WTC11 (cell line): Measurements from ENCODE around the gene CCS. TPM values are rescaled to one million over a fixed set of nuclear protein-coding genes. Genes with fewer than 3 reads are reported as not detected.
A peak's percentile ranks its signal among the peaks of the same experiment; 100 is the strongest.

ENCODE experiments used
- ATF1 ChIP-seq: sonication (generic); formaldehyde crosslinking; IDR thresholded peaks from 2 replicates; pipeline ENCODE4 v1.8.1; 2023; ENCODE audit warnings: mild to moderate bottlenecking, moderate library complexity, missing genetic modification reagents
- ELF4 ChIP-seq: sonication (generic); formaldehyde crosslinking; IDR thresholded peaks from 2 replicates; pipeline ENCODE4 v1.8.1; 2022; ENCODE audit warnings: low read depth, mild to moderate bottlenecking, moderate library complexity, missing genetic modification reagents
- ETV6 ChIP-seq: sonication (generic); formaldehyde crosslinking; IDR thresholded peaks from 2 replicates; pipeline ENCODE4 v1.8.1; 2022; ENCODE audit warnings: mild to moderate bottlenecking, missing genetic modification reagents
- FOXK1 ChIP-seq: sonication (generic); formaldehyde crosslinking; IDR thresholded peaks from 2 replicates; pipeline ENCODE4 v1.8.0; 2022; ENCODE audit warnings: mild to moderate bottlenecking, moderate library complexity, missing genetic modification reagents
- GABPB1 ChIP-seq: sonication (generic); formaldehyde crosslinking; IDR thresholded peaks from 2 replicates; pipeline ENCODE4 v1.8.1; 2023; ENCODE audit warnings: mild to moderate bottlenecking, missing genetic modification reagents
- GRHL2 ChIP-seq: fragments of 250-450 bp; sonication (Bioruptor Pico); IDR thresholded peaks from 2 replicates; pipeline ENCODE4 v1.8.0; 2022; ENCODE audit warnings: mild to moderate bottlenecking, moderate library complexity; ENCODE audit not compliant: insufficient replicate concordance, severe bottlenecking
- MYBL2 ChIP-seq: sonication (generic); formaldehyde crosslinking; IDR thresholded peaks from 2 replicates; pipeline ENCODE4 v1.8.1; 2023; ENCODE audit warnings: mild to moderate bottlenecking, moderate library complexity, missing genetic modification reagents
- NR3C1 ChIP-seq: sonication (generic); formaldehyde crosslinking; conservative IDR thresholded peaks from 2 replicates; pipeline ENCODE4 v1.8.1; 2023; ENCODE audit warnings: low read depth, mild to moderate bottlenecking, missing genetic modification reagents
- SMAD4 ChIP-seq: sonication (generic); formaldehyde crosslinking; IDR thresholded peaks from 2 replicates; pipeline ENCODE4 v1.8.0; 2022; ENCODE audit warnings: mild to moderate bottlenecking, missing genetic modification reagents
- ZNF219 ChIP-seq: sonication (generic); formaldehyde crosslinking; IDR thresholded peaks from 2 replicates; pipeline ENCODE4 v1.8.0; 2023; ENCODE audit warnings: missing genetic modification reagents, mild to moderate bottlenecking, borderline replicate concordance
- ZNF263 ChIP-seq: sonication (generic); formaldehyde crosslinking; IDR thresholded peaks from 2 replicates; pipeline ENCODE4 v1.8.1; 2022; ENCODE audit warnings: low read depth, mild to moderate bottlenecking, moderate library complexity, missing genetic modification reagents
- ZNF317 ChIP-seq: sonication (generic); formaldehyde crosslinking; IDR thresholded peaks from 2 replicates; pipeline ENCODE4 v1.8.1; 2023; ENCODE audit warnings: low read depth, mild to moderate bottlenecking, moderate library complexity, missing genetic modification reagents, borderline replicate concordance
- ZNF396 ChIP-seq: fragments of 250-450 bp; sonication (Bioruptor Pico); IDR thresholded peaks from 2 replicates; pipeline ENCODE4 v1.8.0; 2021; ENCODE audit warnings: mild to moderate bottlenecking, moderate library complexity, borderline replicate concordance
- total RNA-seq: library from RNA; stranded (reverse); gene quantifications from 3 replicates; pipeline ENCODE4 v1.2.3, GENCODE V29; 2021
- TF ChIP-seq, protein P1 (sequence below): sonication (generic); formaldehyde crosslinking; IDR thresholded peaks from 2 replicates; pipeline ENCODE4 v1.8.0; 2022; ENCODE audit warnings: mild to moderate bottlenecking, missing genetic modification reagents
- TF ChIP-seq, protein P2 (sequence below): sonication (generic); formaldehyde crosslinking; IDR thresholded peaks from 2 replicates; pipeline ENCODE4 v1.8.1; 2023; ENCODE audit warnings: mild to moderate bottlenecking, missing genetic modification reagents, borderline replicate concordance
- TF ChIP-seq, protein P3 (sequence below): sonication (generic); formaldehyde crosslinking; IDR thresholded peaks from 2 replicates; pipeline ENCODE4 v1.8.0; 2023; ENCODE audit warnings: missing genetic modification reagents
- TF ChIP-seq, protein P4 (sequence below): sonication (generic); formaldehyde crosslinking; IDR thresholded peaks from 2 replicates; pipeline ENCODE4 v1.8.0; 2023; ENCODE audit warnings: mild to moderate bottlenecking, missing genetic modification reagents
- TF ChIP-seq, protein P5 (sequence below): fragments of 250-450 bp; sonication (Bioruptor Pico); conservative IDR thresholded peaks from 2 replicates; pipeline ENCODE4 v1.9.0; 2021; ENCODE audit warnings: mild to moderate bottlenecking
- TF ChIP-seq, protein P6 (sequence below): fragments of 250-450 bp; sonication (Bioruptor Pico); IDR thresholded peaks from 2 replicates; pipeline ENCODE4 v1.9.0; 2021; ENCODE audit warnings: moderate library complexity, mild to moderate bottlenecking, inconsistent platforms, borderline replicate concordance
- TF ChIP-seq, protein P7 (sequence below): sonication (generic); formaldehyde crosslinking; IDR thresholded peaks from 2 replicates; pipeline ENCODE4 v1.8.0; 2022; ENCODE audit warnings: missing genetic modification reagents
- TF ChIP-seq, protein P8 (sequence below): sonication (generic); formaldehyde crosslinking; IDR thresholded peaks from 2 replicates; pipeline ENCODE4 v1.8.0; 2022; ENCODE audit warnings: mild to moderate bottlenecking, missing genetic modification reagents

CCS gene
- total RNA-seq, 1 experiment from 2014 or later = 35.9 TPM

DNA sequence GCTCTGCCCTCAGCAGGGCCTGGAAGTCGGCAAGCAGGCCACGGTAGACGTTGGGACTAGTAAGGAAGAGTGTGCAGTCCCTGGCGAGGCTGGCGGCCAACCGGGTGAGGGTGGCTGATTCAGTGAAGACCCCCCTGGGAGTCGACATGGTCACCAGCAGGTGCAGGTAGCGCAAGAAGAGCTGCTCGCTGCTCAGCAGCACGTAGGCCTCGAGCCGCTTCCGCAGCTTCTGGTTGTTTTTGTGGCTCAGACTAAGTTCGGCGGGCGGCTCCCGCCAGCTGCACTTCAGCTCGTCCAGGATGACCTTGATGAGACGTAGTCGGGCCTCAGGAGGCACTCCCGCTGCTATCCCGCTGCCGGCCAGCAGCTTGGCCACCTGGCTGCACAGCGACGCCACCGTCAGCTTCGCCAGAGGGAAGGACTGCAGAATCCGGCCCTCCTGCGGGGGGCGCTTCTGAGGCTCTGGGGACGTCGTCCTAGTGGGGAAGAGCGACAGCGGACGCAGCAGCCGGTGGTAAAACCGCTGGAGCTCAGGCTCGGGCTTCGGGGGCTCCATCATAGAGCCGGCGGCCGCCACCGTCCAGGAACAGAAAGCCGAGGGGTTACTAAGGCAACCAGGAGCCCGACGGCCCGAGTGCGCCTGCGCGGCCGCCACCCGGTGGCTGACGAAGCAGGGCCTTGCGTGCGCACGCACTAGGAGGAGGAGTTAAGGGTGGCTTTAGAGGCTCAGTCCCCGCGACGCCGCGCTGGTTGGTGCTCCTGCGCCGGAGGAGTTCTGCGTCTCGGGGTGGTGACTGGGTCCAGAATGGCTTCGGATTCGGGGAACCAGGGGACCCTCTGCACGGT is at the start of gene CCS, which contains the start of gene CCDC87 (continued):
- TF ChIP-seq, protein P1, sequence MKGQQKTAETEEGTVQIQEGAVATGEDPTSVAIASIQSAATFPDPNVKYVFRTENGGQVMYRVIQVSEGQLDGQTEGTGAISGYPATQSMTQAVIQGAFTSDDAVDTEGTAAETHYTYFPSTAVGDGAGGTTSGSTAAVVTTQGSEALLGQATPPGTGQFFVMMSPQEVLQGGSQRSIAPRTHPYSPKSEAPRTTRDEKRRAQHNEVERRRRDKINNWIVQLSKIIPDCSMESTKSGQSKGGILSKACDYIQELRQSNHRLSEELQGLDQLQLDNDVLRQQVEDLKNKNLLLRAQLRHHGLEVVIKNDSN (CRISPR knock-in tag) = peak; percentile 76
- TF ChIP-seq, protein P2, sequence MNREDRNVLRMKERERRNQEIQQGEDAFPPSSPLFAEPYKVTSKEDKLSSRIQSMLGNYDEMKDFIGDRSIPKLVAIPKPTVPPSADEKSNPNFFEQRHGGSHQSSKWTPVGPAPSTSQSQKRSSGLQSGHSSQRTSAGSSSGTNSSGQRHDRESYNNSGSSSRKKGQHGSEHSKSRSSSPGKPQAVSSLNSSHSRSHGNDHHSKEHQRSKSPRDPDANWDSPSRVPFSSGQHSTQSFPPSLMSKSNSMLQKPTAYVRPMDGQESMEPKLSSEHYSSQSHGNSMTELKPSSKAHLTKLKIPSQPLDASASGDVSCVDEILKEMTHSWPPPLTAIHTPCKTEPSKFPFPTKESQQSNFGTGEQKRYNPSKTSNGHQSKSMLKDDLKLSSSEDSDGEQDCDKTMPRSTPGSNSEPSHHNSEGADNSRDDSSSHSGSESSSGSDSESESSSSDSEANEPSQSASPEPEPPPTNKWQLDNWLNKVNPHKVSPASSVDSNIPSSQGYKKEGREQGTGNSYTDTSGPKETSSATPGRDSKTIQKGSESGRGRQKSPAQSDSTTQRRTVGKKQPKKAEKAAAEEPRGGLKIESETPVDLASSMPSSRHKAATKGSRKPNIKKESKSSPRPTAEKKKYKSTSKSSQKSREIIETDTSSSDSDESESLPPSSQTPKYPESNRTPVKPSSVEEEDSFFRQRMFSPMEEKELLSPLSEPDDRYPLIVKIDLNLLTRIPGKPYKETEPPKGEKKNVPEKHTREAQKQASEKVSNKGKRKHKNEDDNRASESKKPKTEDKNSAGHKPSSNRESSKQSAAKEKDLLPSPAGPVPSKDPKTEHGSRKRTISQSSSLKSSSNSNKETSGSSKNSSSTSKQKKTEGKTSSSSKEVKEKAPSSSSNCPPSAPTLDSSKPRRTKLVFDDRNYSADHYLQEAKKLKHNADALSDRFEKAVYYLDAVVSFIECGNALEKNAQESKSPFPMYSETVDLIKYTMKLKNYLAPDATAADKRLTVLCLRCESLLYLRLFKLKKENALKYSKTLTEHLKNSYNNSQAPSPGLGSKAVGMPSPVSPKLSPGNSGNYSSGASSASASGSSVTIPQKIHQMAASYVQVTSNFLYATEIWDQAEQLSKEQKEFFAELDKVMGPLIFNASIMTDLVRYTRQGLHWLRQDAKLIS (CRISPR knock-in tag) = no peak
- TF ChIP-seq FOXK1 (CRISPR knock-in tag) (peak; percentile 77), SMAD4 (CRISPR knock-in tag) (peak; percentile 79; the same call in 1 of the 2 replicates), ZNF263 (CRISPR knock-in tag) (peak; percentile 79), ZNF396 (CRISPR knock-in tag) (no peak), NR3C1 (CRISPR knock-in tag) (no peak), ETV6 (CRISPR knock-in tag) (peak; percentile 88), ELF4 (no peak), GRHL2 (CRISPR knock-in tag) (no peak), MYBL2 (CRISPR knock-in tag) (peak; percentile 73), ZNF317 (CRISPR knock-in tag) (peak; percentile 86), GABPB1 (CRISPR knock-in tag) (peak; percentile 19; the same call in 1 of the 2 replicates), ZNF219 (peak; percentile 46; the same call in 1 of the 2 replicates), ATF1 (CRISPR knock-in tag) (no peak)
- TF ChIP-seq, protein P3, sequence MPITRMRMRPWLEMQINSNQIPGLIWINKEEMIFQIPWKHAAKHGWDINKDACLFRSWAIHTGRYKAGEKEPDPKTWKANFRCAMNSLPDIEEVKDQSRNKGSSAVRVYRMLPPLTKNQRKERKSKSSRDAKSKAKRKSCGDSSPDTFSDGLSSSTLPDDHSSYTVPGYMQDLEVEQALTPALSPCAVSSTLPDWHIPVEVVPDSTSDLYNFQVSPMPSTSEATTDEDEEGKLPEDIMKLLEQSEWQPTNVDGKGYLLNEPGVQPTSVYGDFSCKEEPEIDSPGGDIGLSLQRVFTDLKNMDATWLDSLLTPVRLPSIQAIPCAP (CRISPR knock-in tag) = peak; percentile 72; the same call in 1 of the 2 replicates
- TF ChIP-seq, protein P4, sequence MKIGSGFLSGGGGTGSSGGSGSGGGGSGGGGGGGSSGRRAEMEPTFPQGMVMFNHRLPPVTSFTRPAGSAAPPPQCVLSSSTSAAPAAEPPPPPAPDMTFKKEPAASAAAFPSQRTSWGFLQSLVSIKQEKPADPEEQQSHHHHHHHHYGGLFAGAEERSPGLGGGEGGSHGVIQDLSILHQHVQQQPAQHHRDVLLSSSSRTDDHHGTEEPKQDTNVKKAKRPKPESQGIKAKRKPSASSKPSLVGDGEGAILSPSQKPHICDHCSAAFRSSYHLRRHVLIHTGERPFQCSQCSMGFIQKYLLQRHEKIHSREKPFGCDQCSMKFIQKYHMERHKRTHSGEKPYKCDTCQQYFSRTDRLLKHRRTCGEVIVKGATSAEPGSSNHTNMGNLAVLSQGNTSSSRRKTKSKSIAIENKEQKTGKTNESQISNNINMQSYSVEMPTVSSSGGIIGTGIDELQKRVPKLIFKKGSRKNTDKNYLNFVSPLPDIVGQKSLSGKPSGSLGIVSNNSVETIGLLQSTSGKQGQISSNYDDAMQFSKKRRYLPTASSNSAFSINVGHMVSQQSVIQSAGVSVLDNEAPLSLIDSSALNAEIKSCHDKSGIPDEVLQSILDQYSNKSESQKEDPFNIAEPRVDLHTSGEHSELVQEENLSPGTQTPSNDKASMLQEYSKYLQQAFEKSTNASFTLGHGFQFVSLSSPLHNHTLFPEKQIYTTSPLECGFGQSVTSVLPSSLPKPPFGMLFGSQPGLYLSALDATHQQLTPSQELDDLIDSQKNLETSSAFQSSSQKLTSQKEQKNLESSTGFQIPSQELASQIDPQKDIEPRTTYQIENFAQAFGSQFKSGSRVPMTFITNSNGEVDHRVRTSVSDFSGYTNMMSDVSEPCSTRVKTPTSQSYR (CRISPR knock-in tag) = no peak; the same call in 1 of the 2 replicates
- TF ChIP-seq, protein P5, sequence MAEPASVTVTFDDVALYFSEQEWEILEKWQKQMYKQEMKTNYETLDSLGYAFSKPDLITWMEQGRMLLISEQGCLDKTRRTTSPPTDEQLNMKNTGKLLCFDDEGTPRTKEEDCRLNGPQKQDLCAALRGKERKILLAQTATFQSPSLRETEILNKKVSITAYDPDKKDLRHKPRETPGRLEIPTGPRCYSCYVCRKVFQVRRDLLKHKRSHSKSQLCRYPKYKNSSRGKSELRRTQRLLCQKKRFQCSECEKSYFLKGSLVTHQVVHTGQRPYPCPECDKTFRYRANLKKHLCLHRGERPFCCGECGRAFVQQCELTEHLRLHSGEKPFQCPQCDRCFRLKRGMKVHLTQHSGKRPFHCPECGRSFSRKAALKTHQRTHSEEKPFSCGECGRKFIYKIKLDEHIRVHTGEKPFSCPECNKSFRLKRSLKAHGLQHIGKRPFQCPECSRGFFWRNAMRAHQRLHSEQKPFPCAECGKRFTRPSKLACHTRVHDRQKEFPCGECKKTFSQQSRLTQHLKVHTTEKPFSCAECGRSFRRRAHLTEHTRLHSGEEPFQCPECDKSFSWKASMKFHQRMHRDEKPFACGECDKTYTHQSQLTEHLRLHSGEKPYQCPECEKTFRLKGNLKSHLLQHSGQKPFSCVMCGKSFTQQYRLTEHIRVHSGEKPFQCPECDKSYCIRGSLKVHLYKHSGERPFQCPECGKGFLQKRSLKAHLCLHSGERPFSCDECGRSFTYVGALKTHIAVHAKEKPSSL (CRISPR knock-in tag) = no peak
- TF ChIP-seq, protein P6, sequence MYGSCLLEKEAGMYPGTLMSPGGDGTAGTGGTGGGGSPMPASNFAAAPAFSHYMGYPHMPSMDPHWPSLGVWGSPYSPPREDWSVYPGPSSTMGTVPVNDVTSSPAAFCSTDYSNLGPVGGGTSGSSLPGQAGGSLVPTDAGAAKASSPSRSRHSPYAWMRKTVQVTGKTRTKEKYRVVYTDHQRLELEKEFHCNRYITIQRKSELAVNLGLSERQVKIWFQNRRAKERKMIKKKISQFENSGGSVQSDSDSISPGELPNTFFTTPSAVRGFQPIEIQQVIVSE (CRISPR knock-in tag) = no peak
- TF ChIP-seq, protein P7, sequence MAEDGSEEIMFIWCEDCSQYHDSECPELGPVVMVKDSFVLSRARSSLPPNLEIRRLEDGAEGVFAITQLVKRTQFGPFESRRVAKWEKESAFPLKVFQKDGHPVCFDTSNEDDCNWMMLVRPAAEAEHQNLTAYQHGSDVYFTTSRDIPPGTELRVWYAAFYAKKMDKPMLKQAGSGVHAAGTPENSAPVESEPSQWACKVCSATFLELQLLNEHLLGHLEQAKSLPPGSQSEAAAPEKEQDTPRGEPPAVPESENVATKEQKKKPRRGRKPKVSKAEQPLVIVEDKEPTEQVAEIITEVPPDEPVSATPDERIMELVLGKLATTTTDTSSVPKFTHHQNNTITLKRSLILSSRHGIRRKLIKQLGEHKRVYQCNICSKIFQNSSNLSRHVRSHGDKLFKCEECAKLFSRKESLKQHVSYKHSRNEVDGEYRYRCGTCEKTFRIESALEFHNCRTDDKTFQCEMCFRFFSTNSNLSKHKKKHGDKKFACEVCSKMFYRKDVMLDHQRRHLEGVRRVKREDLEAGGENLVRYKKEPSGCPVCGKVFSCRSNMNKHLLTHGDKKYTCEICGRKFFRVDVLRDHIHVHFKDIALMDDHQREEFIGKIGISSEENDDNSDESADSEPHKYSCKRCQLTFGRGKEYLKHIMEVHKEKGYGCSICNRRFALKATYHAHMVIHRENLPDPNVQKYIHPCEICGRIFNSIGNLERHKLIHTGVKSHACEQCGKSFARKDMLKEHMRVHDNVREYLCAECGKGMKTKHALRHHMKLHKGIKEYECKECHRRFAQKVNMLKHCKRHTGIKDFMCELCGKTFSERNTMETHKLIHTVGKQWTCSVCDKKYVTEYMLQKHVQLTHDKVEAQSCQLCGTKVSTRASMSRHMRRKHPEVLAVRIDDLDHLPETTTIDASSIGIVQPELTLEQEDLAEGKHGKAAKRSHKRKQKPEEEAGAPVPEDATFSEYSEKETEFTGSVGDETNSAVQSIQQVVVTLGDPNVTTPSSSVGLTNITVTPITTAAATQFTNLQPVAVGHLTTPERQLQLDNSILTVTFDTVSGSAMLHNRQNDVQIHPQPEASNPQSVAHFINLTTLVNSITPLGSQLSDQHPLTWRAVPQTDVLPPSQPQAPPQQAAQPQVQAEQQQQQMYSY (CRISPR knock-in tag) = no peak
- TF ChIP-seq, protein P8, sequence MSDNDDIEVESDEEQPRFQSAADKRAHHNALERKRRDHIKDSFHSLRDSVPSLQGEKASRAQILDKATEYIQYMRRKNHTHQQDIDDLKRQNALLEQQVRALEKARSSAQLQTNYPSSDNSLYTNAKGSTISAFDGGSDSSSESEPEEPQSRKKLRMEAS (CRISPR knock-in tag) = peak; percentile 97
